Measurements from ENCODE around the gene WDFY4. TPM values are rescaled to one million over a fixed set of nuclear protein-coding genes. Genes with fewer than 3 reads are reported as not detected.

The WDFY4 gene
- total and polyA plus RNA-seq, 2 donors (not counting 1 experiment from before 2014, with no cell fraction given), result 0.06 to 0.66 TPM

DNA sequence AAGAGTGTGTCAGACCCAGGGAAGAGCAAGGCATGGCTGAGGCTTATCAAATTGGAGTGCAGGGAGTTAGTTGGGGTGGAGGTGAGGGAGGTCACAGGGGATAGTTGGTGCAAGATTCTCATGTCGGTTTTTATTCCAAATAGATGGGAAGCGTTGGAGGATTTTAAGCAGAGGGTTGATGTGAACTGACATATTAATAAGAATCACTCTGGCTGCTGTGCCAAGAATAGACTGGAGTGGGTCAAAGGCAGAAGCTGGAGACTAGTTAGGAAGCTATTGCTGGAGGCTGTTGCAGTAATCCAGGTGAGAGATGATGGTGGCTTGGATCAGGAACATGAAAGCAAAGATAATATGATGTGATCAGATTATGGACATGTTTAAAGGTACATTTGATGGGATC is 218.5 kb downstream of the WDFY4 start:
- Histone ChIP-seq H3K9ac (ENCODE audit: insufficient read depth, low read length) (no peak overlapping the region), H3K79me2 (ENCODE audit: control insufficient read depth, insufficient read depth, low read length) (no peaks in the 10 kb centered on the region), H3K4me1 (ENCODE audit: control insufficient read depth, extremely low read depth, insufficient read depth, low read length) (no peaks in the 10 kb centered on the region), H3K36me3 (ENCODE audit: control insufficient read depth, insufficient read depth, low read length) (no peaks in the 10 kb centered on the region), H4K20me1 (ENCODE audit: control insufficient read depth, extremely low read depth, insufficient read depth, low read length) (no peaks in the 10 kb centered on the region), H3K4me2 (ENCODE audit: extremely low read depth, insufficient read depth, low read length) (no peak overlapping the region), H3K4me3 (replicated peaks in 1 of 4; ENCODE audit: control extremely low read depth in 1 of 4, insufficient read depth in 1 of 4, low read depth in 3 of 4, low read length in 4 of 4) (no peak overlapping the region), H2AFZ (ENCODE audit: low read length) (no peak overlapping the region), H3K27me3 (ENCODE audit: control insufficient read depth, insufficient read depth, low read length) (no peaks in the 10 kb centered on the region), H3K9me3 (ENCODE audit: control insufficient read depth, insufficient read depth, low read depth, low read length) (no peaks in the 10 kb centered on the region), H3K27ac (ENCODE audit: insufficient read depth, low read length) (no peak overlapping the region)
- no peak for DNase-seq (ENCODE audit: low read depth in 2 of 2)
- TF ChIP-seq EZH2 (IDR thresholded peaks at IDR 0.05; ENCODE audit: low read length, missing control alignments) (no peak), CTCF (conservative IDR thresholded peaks at IDR 0.05 in 1 of 2, IDR thresholded peaks at IDR 0.05 in 1 of 2; ENCODE audit: low read depth in 1 of 2, low read length in 2 of 2) (no peak)

GRCh38 chr10:48904861-48905260 is 220.2 kb downstream of the WDFY4 start:
- no peaks in the 10 kb centered on the region for H3K9me3 ChIP-seq (ENCODE audit: control insufficient read depth, insufficient read depth, low read depth, low read length)
- no peaks in the 10 kb centered on the region for H3K4me1 ChIP-seq (ENCODE audit: control insufficient read depth, extremely low read depth, insufficient read depth, low read length)
- no peaks in the 10 kb centered on the region for H4K20me1 ChIP-seq (ENCODE audit: control insufficient read depth, extremely low read depth, insufficient read depth, low read length)
- H3K27ac ChIP-seq (ENCODE audit: insufficient read depth, low read length), result no peak overlapping the region
- TF ChIP-seq EZH2 (IDR thresholded peaks at IDR 0.05; ENCODE audit: low read length, missing control alignments) (no peak), CTCF (conservative IDR thresholded peaks at IDR 0.05 in 1 of 2, IDR thresholded peaks at IDR 0.05 in 1 of 2; ENCODE audit: low read depth in 1 of 2, low read length in 2 of 2) (no peak)
- no peaks in the 10 kb centered on the region for H3K36me3 ChIP-seq (ENCODE audit: control insufficient read depth, insufficient read depth, low read length)
- H2AFZ ChIP-seq (ENCODE audit: low read length), result no peak overlapping the region
- H3K27me3 ChIP-seq (ENCODE audit: control insufficient read depth, insufficient read depth, low read length), result no peaks in the 10 kb centered on the region
- no peaks in the 10 kb centered on the region for H3K79me2 ChIP-seq (ENCODE audit: control insufficient read depth, insufficient read depth, low read length)
- no peak overlapping the region for H3K9ac ChIP-seq (ENCODE audit: insufficient read depth, low read length)
- no peak overlapping the region for H3K4me2 ChIP-seq (ENCODE audit: extremely low read depth, insufficient read depth, low read length)
- no peak for DNase-seq (ENCODE audit: low read depth in 2 of 2)
- H3K4me3 ChIP-seq (replicated peaks in 1 of 4; ENCODE audit: control extremely low read depth in 1 of 4, insufficient read depth in 1 of 4, low read depth in 3 of 4, low read length in 4 of 4), result no peak overlapping the region

- Histone ChIP-seq H3K9ac (ENCODE audit: insufficient read depth, low read length) (no peak overlapping the region), H3K36me3 (ENCODE audit: control insufficient read depth, insufficient read depth, low read length) (no peaks in the 10 kb centered on the region), H3K79me2 (ENCODE audit: control insufficient read depth, insufficient read depth, low read length) (no peaks in the 10 kb centered on the region), H4K20me1 (ENCODE audit: control insufficient read depth, extremely low read depth, insufficient read depth, low read length) (no peaks in the 10 kb centered on the region), H2AFZ (ENCODE audit: low read length) (no peak overlapping the region), H3K27me3 (ENCODE audit: control insufficient read depth, insufficient read depth, low read length) (no peaks in the 10 kb centered on the region), H3K4me2 (ENCODE audit: extremely low read depth, insufficient read depth, low read length) (no peak overlapping the region), H3K4me3 (replicated peaks in 1 of 4; ENCODE audit: control extremely low read depth in 1 of 4, insufficient read depth in 1 of 4, low read depth in 3 of 4, low read length in 4 of 4) (no peak overlapping the region), H3K27ac (ENCODE audit: insufficient read depth, low read length) (no peak overlapping the region), H3K9me3 (ENCODE audit: control insufficient read depth, insufficient read depth, low read depth, low read length) (no peaks in the 10 kb centered on the region), H3K4me1 (ENCODE audit: control insufficient read depth, extremely low read depth, insufficient read depth, low read length) (no peaks in the 10 kb centered on the region)
- TF ChIP-seq CTCF (conservative IDR thresholded peaks at IDR 0.05 in 1 of 2, IDR thresholded peaks at IDR 0.05 in 1 of 2; ENCODE audit: low read depth in 1 of 2, low read length in 2 of 2), result no peak
- TF ChIP-seq EZH2 (IDR thresholded peaks at IDR 0.05; ENCODE audit: low read length, missing control alignments), result no peak
- no peak for DNase-seq (ENCODE audit: low read depth in 2 of 2)
Measured at GRCh38 chr10:48905311-48905710, 220.6 kb downstream of the WDFY4 start.
